ENCODE results near the gene NAALADL2.

The NAALADL2 gene

GRCh38 chr3:174859114-174859735 lies at the start of gene NAALADL2:
Gene NAALADL2, plus strand, starts transcription at chr3:174859334.
- intact Hi-C loops (cut with DNase I; ENCODE audit: low total_unique reads), result no loop called here
- H3K27me3 ChIP-seq, result no peaks in the 10 kb centered on the region
- H3K36me3 ChIP-seq, result no peaks in the 10 kb centered on the region
- H3K9me3 ChIP-seq, result no peaks in the 10 kb centered on the region
- DNase-seq, result no peak
- H3K27ac ChIP-seq, result no peak within 1 kb of the TSS
- H3K4me3 ChIP-seq, result no peak within 1 kb of the TSS
- H3K4me1 ChIP-seq, result peaks cover 0 to 18% (median 10%) of the 10 kb centered on the region in 4 donors
- TF ChIP-seq CTCF (IDR thresholded peaks at IDR 0.05), result no peak

GRCh38 chr3:174810254-174810653 lies 48.9 kb upstream of the NAALADL2 start:
- intact Hi-C loops (cut with DNase I; ENCODE audit: low total_unique reads), result no loop called here
- no peak overlapping the region for H3K4me3 ChIP-seq
- H3K9me3 ChIP-seq, result no peaks in the 10 kb centered on the region
- no peaks in the 10 kb centered on the region for H3K36me3 ChIP-seq
- no peak for TF ChIP-seq CTCF (IDR thresholded peaks at IDR 0.05)
- no peaks in the 10 kb centered on the region for H3K27me3 ChIP-seq
- DNase-seq, result no peak
- no peaks in the 10 kb centered on the region for H3K4me1 ChIP-seq
- no peak overlapping the region for H3K27ac ChIP-seq

- no peak for TF ChIP-seq CTCF (IDR thresholded peaks at IDR 0.05)
- H3K4me1 ChIP-seq, result peaks cover 0 to 5% (median 0%) of the 10 kb centered on the region in 4 donors
- H3K27ac ChIP-seq, result no peak overlapping the region
- no peaks in the 10 kb centered on the region for H3K9me3 ChIP-seq
- no peak for DNase-seq
- intact Hi-C loops (cut with DNase I; ENCODE audit: low total_unique reads), result no loop called here
- H3K36me3 ChIP-seq, result no peaks in the 10 kb centered on the region
- H3K4me3 ChIP-seq, result no peak overlapping the region
- H3K27me3 ChIP-seq, result no peaks in the 10 kb centered on the region
These were observed 46.8 kb upstream of the NAALADL2 start for GRCh38 chr3:174812172-174812862.

- Histone ChIP-seq H3K27ac (no peak overlapping the region), H3K27me3 (no peaks in the 10 kb centered on the region), H3K4me1 (peaks cover 0 to 12% (median 0%) of the 10 kb centered on the region in 4 donors), H3K36me3 (no peaks in the 10 kb centered on the region), H3K9me3 (no peaks in the 10 kb centered on the region), H3K4me3 (no peak overlapping the region)
- intact Hi-C loops (cut with DNase I; ENCODE audit: low total_unique reads), result no loop called here
- DNase-seq, result no peak
- TF ChIP-seq CTCF (IDR thresholded peaks at IDR 0.05), result no peak
These were observed 43.4 kb upstream of the NAALADL2 start for GRCh38 chr3:174815750-174816149.

- no peaks in the 10 kb centered on the region for H3K27me3 ChIP-seq
- TF ChIP-seq CTCF (IDR thresholded peaks at IDR 0.05), result no peak
- no peaks in the 10 kb centered on the region for H3K36me3 ChIP-seq
- intact Hi-C loops (cut with DNase I; ENCODE audit: low total_unique reads), result no loop called here
- H3K4me1 ChIP-seq, result peaks cover 0 to 33% (median 0%) of the 10 kb centered on the region in 4 donors
- no peak for DNase-seq
- no peak overlapping the region for H3K4me3 ChIP-seq
- H3K27ac ChIP-seq, result peak overlapping the region; percentile 13 to 46
- H3K9me3 ChIP-seq, result no peaks in the 10 kb centered on the region
These were observed 38.2 kb upstream of the NAALADL2 start for GRCh38 chr3:174820885-174821284.

Measured in tibial artery (tissue), 4 donors.